GM23338 (cell line): ENCODE measurements around the gene EGFR. TPM values are rescaled to one million over a fixed set of nuclear protein-coding genes. Genes with fewer than 3 reads are reported as not detected.

Experiments used
- ATAC-seq: fragments of 200-7000 bp; cut with Tn5 transposase; 3 replicates; pipeline ENCODE4 v1.9.1; 2020
- DNase-seq: peaks from one replicate; pipeline ENCODE4 v3.0.0-alpha.2; 2015; ENCODE audit warnings: low spot score
- H2AFZ ChIP-seq: fragments of 200-600 bp; sonication (generic); 2 replicates; pipeline ENCODE4 v1.8.0; 2016; ENCODE audit warnings: antibody characterized with exemption, mild to moderate bottlenecking, moderate library complexity
- H3F3A ChIP-seq: fragments of 200-600 bp; sonication (generic); replicated peaks from 2 replicates; pipeline ENCODE4 v1.8.0; 2017; ENCODE audit warnings: antibody characterized with exemption, mixed run types, low read depth
- H3K27ac ChIP-seq: fragments of 200-600 bp; sonication (generic); 2 replicates; pipeline ENCODE4 v1.6.1; 2016; ENCODE audit warnings: low read depth
- H3K27me3 ChIP-seq: fragments of 200-600 bp; sonication (generic); 2 replicates; pipeline ENCODE4 v1.8.0; 2016; ENCODE audit warnings: mild to moderate bottlenecking, mixed run types, moderate library complexity; ENCODE audit not compliant: insufficient read depth
- H3K36me3 ChIP-seq: fragments of 200-600 bp; sonication (generic); 2 replicates; pipeline ENCODE4 v1.8.0; 2016; ENCODE audit warnings: mild to moderate bottlenecking; ENCODE audit not compliant: insufficient read depth
- H3K4me1 ChIP-seq: fragments of 200-600 bp; sonication (generic); 2 replicates; pipeline ENCODE4 v1.8.0; 2016; ENCODE audit warnings: mild to moderate bottlenecking, moderate library complexity; ENCODE audit not compliant: insufficient read depth
- H3K4me2 ChIP-seq: fragments of 200-600 bp; sonication (generic); 2 replicates; pipeline ENCODE4 v1.7.1; 2017; ENCODE audit warnings: mixed run types
- H3K4me3 ChIP-seq: fragments of 200-600 bp; sonication (generic); 2 replicates; pipeline ENCODE4 v1.6.1; 2016; ENCODE audit warnings: mixed run types
- H3K79me2 ChIP-seq: fragments of 200-600 bp; sonication (generic); replicated peaks from 2 replicates; pipeline ENCODE4 v1.8.0; 2017; ENCODE audit warnings: mild to moderate bottlenecking; ENCODE audit not compliant: insufficient read depth
- H3K9me2 ChIP-seq: fragments of 200-600 bp; sonication (generic); 2 replicates; pipeline ENCODE4 v1.8.0; 2017; ENCODE audit not compliant: insufficient read depth
- H4K20me1 ChIP-seq: fragments of 200-600 bp; sonication (generic); replicated peaks from 2 replicates; pipeline ENCODE4 v1.8.0; 2017; ENCODE audit warnings: mild to moderate bottlenecking; ENCODE audit not compliant: insufficient read depth
- H3K27ac Mint-ChIP-seq: 2 replicates; pipeline ENCODE4 v1.8.0; 2020; ENCODE audit warnings: inconsistent platforms, mild to moderate bottlenecking, moderate library complexity, mixed read lengths
- H3K27me3 Mint-ChIP-seq: 3 replicates; pipeline ENCODE4 v1.8.0; 2022; ENCODE audit warnings: low read depth, mild to moderate bottlenecking, moderate library complexity, mixed read lengths, inconsistent platforms; ENCODE audit not compliant: insufficient read depth, poor library complexity
- H3K36me3 Mint-ChIP-seq: 3 replicates; pipeline ENCODE4 v1.8.0; 2021; ENCODE audit warnings: low read depth, mild to moderate bottlenecking, inconsistent platforms, moderate library complexity, mixed read lengths
- H3K4me1 Mint-ChIP-seq: 3 replicates; pipeline ENCODE4 v1.8.0; 2020; ENCODE audit warnings: mild to moderate bottlenecking, inconsistent platforms, mixed read lengths
- H3K4me3 Mint-ChIP-seq: 3 replicates; pipeline ENCODE4 v1.8.0; 2021; ENCODE audit warnings: moderate library complexity, mild to moderate bottlenecking, inconsistent platforms, mixed read lengths
- H3K9me3 Mint-ChIP-seq: 3 replicates; pipeline ENCODE4 v1.8.0; 2020; ENCODE audit warnings: moderate library complexity, mild to moderate bottlenecking, inconsistent platforms, mixed read lengths
- CREB1 ChIP-seq: fragments of 250-450 bp; sonication (Bioruptor Pico); IDR thresholded peaks from 2 replicates; pipeline ENCODE4 v1.5.0; 2020; ENCODE audit warnings: low read depth, mild to moderate bottlenecking, moderate library complexity
- EZH2 ChIP-seq: fragments of 200-600 bp; sonication (generic); IDR thresholded peaks from one replicate; pipeline ENCODE4 v1.8.0; 2017; ENCODE audit warnings: antibody characterized with exemption, mild to moderate bottlenecking, low read depth; ENCODE audit not compliant: unreplicated experiment
- EZH2phosphoT487 ChIP-seq: fragments of 200-600 bp; sonication (generic); IDR thresholded peaks from one replicate; pipeline ENCODE4 v1.8.1; 2018; ENCODE audit warnings: antibody characterized with exemption; ENCODE audit not compliant: unreplicated experiment
- JUNB ChIP-seq: IDR thresholded peaks from one replicate; pipeline ENCODE4 v1.6.1; 2016; ENCODE audit warnings: antibody characterized with exemption; ENCODE audit not compliant: unreplicated experiment
- NANOG ChIP-seq: IDR thresholded peaks from 2 replicates; pipeline ENCODE4 v1.6.1; 2016; ENCODE audit warnings: antibody characterized with exemption, borderline replicate concordance
- POLR2AphosphoS5 ChIP-seq: IDR thresholded peaks from 2 replicates; pipeline ENCODE4 v1.6.1; 2016; ENCODE audit warnings: antibody characterized with exemption, low read depth
- REST ChIP-seq: IDR thresholded peaks from one replicate; pipeline ENCODE4 v1.6.1; 2018; ENCODE audit warnings: antibody characterized with exemption; ENCODE audit not compliant: unreplicated experiment
- STAT1 ChIP-seq: IDR thresholded peaks from one replicate; pipeline ENCODE4 v1.6.1; 2016; ENCODE audit warnings: antibody characterized with exemption; ENCODE audit not compliant: unreplicated experiment
- ZNF114 ChIP-seq: fragments of 250-450 bp; sonication (Bioruptor Pico); IDR thresholded peaks from 2 replicates; pipeline ENCODE4 v1.5.0; 2020; ENCODE audit warnings: mild to moderate bottlenecking, moderate library complexity
- ZNF331 ChIP-seq: fragments of 250-450 bp; sonication (Bioruptor Pico); IDR thresholded peaks from 2 replicates; pipeline ENCODE4 v1.5.0; 2020; ENCODE audit warnings: low read depth, mild to moderate bottlenecking, moderate library complexity
- ZNF462 ChIP-seq: fragments of 250-450 bp; sonication (Bioruptor Pico); IDR thresholded peaks from 2 replicates; pipeline ENCODE4 v1.5.0; 2020; ENCODE audit warnings: mild to moderate bottlenecking, moderate library complexity
- polyA plus RNA-seq: library from polyadenylated mRNA; unstranded; fragments of >200 nt; fragmentation: Nextera tagmentation; extraction: Ambion mirVana; gene quantifications from 2 replicates; pipeline ENCODE4 v1.2.1, GENCODE V29; 2016
- total RNA-seq: library from RNA; depleted of rRNA; stranded (reverse); fragments of >200 nt; shearing (Covaris generic); gene quantifications from 2 replicates; pipeline ENCODE4 v1.2.3, GENCODE V29; 2014
- TF ChIP-seq, protein P1 (sequence below): IDR thresholded peaks from 2 replicates; pipeline ENCODE4 v1.6.1; 2016; ENCODE audit warnings: antibody characterized with exemption
- TF ChIP-seq, protein P2 (sequence below), 2 experiments: fragments of 200-600 bp in 1 of 2; sonication (generic) in 1 of 2; conservative IDR thresholded peaks; 2 replicates each; pipeline versions ENCODE4 v1.5.1 to v1.6.1; 2016 to 2017; ENCODE audit warnings: antibody characterized with exemption in 2 of 2, low read depth in 2 of 2, mild to moderate bottlenecking in 2 of 2, moderate library complexity in 1 of 2

EGFR gene
- total and polyA plus RNA-seq, 2 experiments from 2014 or later = 1.5 to 4.5 TPM

DNA sequence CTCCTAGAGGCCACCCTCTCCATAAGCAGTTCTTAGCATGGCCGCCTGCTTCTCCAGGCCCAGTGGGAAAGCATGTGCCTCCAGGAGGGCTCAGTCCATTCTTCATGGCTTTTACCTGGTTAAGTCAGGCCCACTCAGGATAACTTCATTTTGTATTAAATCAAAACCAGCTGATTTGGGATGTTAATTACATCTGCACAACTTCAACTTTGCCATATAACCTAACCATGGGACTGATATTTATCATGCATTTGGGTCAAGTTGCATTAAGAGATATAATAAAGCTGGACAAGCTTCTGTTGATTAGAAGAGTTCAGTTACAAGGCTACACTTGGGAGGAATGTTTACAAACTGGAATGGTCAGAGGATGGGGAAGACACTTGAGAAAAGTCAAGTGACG is 65.5 kb downstream of the EGFR start:
- Histone ChIP-seq H3F3A (no peaks in the 10 kb centered on the region), H3K9me2 (peaks cover 11% of the 10 kb centered on the region; the same call in 1 of the 2 replicates), H3K79me2 (no peaks in the 10 kb centered on the region), H3K4me1 (no peaks in the 10 kb centered on the region), H4K20me1 (no peaks in the 10 kb centered on the region), H2AFZ (no peak overlapping the region), H3K4me3 (no peak overlapping the region), H3K27me3 (no peaks in the 10 kb centered on the region), H3K27ac (no peak overlapping the region), H3K4me2 (no peak overlapping the region), H3K36me3 (no peaks in the 10 kb centered on the region)
- ATAC-seq (no peak), DNase-seq (no peak)
- no peaks in the 10 kb centered on the region for H3K9me3 Mint-ChIP-seq
- no peak overlapping the region for H3K4me3 Mint-ChIP-seq
- TF ChIP-seq ZNF462 (CRISPR knock-in tag) (no peak), EZH2phosphoT487 (no peak), CREB1 (CRISPR knock-in tag) (no peak), STAT1 (no peak), NANOG (no peak), EZH2 (no peak), REST (no peak), POLR2AphosphoS5 (no peak), ZNF114 (CRISPR knock-in tag) (no peak), JUNB (no peak), ZNF331 (no peak)
- TF ChIP-seq, protein P1, sequence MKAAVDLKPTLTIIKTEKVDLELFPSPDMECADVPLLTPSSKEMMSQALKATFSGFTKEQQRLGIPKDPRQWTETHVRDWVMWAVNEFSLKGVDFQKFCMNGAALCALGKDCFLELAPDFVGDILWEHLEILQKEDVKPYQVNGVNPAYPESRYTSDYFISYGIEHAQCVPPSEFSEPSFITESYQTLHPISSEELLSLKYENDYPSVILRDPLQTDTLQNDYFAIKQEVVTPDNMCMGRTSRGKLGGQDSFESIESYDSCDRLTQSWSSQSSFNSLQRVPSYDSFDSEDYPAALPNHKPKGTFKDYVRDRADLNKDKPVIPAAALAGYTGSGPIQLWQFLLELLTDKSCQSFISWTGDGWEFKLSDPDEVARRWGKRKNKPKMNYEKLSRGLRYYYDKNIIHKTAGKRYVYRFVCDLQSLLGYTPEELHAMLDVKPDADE = no peak
- TF ChIP-seq, protein P2, sequence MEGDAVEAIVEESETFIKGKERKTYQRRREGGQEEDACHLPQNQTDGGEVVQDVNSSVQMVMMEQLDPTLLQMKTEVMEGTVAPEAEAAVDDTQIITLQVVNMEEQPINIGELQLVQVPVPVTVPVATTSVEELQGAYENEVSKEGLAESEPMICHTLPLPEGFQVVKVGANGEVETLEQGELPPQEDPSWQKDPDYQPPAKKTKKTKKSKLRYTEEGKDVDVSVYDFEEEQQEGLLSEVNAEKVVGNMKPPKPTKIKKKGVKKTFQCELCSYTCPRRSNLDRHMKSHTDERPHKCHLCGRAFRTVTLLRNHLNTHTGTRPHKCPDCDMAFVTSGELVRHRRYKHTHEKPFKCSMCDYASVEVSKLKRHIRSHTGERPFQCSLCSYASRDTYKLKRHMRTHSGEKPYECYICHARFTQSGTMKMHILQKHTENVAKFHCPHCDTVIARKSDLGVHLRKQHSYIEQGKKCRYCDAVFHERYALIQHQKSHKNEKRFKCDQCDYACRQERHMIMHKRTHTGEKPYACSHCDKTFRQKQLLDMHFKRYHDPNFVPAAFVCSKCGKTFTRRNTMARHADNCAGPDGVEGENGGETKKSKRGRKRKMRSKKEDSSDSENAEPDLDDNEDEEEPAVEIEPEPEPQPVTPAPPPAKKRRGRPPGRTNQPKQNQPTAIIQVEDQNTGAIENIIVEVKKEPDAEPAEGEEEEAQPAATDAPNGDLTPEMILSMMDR (conservative IDR thresholded peaks at IDR 0.05; ENCODE audit: low read depth in 2 of 2) = no peak
- no peaks in the 10 kb centered on the region; the same call in 2 of the 3 replicates for H3K36me3 Mint-ChIP-seq
- peaks cover 3% of the 10 kb centered on the region for H3K27me3 Mint-ChIP-seq
- peaks cover 11% of the 10 kb centered on the region for H3K4me1 Mint-ChIP-seq
- no peak overlapping the region for H3K27ac Mint-ChIP-seq
